ENCODE measurements around the gene XIRP2.

XIRP2 gene

GRCh38 chr2:167293172-167293781 lies 405.0 kb downstream of the XIRP2 start:
- Histone ChIP-seq H3K4me3 (peak overlapping the region; percentile 52), H3K36me3 (replicated peaks) (no peaks in the 10 kb centered on the region), H3K9me3 (no peaks in the 10 kb centered on the region), H3K27me3 (ENCODE audit: low read depth) (0 out of 2 replicates have a peak, but pooled peaks cover 12% of the 10 kb centered on the region), H3K4me1 (peaks cover 2% of the 10 kb centered on the region; the same call in 1 of the 2 replicates)
- peak in 1 of 2 experiments; percentile 40 for DNase-seq (ENCODE audit: low spot score in 2 of 2)
- in situ Hi-C loops (cut with MboI; ENCODE audit: low sequenced_read_pairs), result no loop called here

- H3K4me3 ChIP-seq, result peak overlapping the region; percentile 52
- no peaks in the 10 kb centered on the region for H3K9me3 ChIP-seq
- in situ Hi-C loops (cut with MboI; ENCODE audit: low sequenced_read_pairs), result no loop called here
- DNase-seq (ENCODE audit: low spot score in 2 of 2), result peak in 1 of 2 experiments; percentile 47
- H3K4me1 ChIP-seq, result peaks cover 2% of the 10 kb centered on the region; the same call in 1 of the 2 replicates
- 0 out of 2 replicates have a peak, but pooled peaks cover 7% of the 10 kb centered on the region for H3K27me3 ChIP-seq (ENCODE audit: low read depth)
- H3K36me3 ChIP-seq (replicated peaks), result no peaks in the 10 kb centered on the region
Observed at GRCh38 chr2:167293943-167294775, 405.9 kb downstream of the XIRP2 start.

- peak in 1 of 2 experiments; percentile 38 for DNase-seq (ENCODE audit: low spot score in 2 of 2)
- Histone ChIP-seq H3K9me3 (no peaks in the 10 kb centered on the region), H3K4me1 (peaks cover 2% of the 10 kb centered on the region; the same call in 1 of the 2 replicates), H3K36me3 (replicated peaks) (no peaks in the 10 kb centered on the region), H3K27me3 (ENCODE audit: low read depth) (0 out of 2 replicates have a peak, but pooled peaks cover 7% of the 10 kb centered on the region), H3K4me3 (peak overlapping the region; percentile 52)
- in situ Hi-C loops (cut with MboI; ENCODE audit: low sequenced_read_pairs), result no loop called here
Observed at GRCh38 chr2:167294776-167295140, 406.5 kb downstream of the XIRP2 start.

GRCh38 chr2:167297292-167297691 lies 409.0 kb downstream of the XIRP2 start:
- no peak for DNase-seq (ENCODE audit: low spot score in 2 of 2)
- H3K27me3 ChIP-seq (ENCODE audit: low read depth), result no peaks in the 10 kb centered on the region
- H3K4me1 ChIP-seq, result peaks cover 2% of the 10 kb centered on the region; the same call in 1 of the 2 replicates
- no peaks in the 10 kb centered on the region for H3K9me3 ChIP-seq
- no peak overlapping the region for H3K4me3 ChIP-seq
- in situ Hi-C loops (cut with MboI; ENCODE audit: low sequenced_read_pairs), result no loop called here
- H3K36me3 ChIP-seq (replicated peaks), result no peaks in the 10 kb centered on the region

- no peaks in the 10 kb centered on the region for H3K9me3 ChIP-seq
- H3K4me3 ChIP-seq, result no peak overlapping the region
- peaks cover 2% of the 10 kb centered on the region; the same call in 1 of the 2 replicates for H3K4me1 ChIP-seq
- H3K27me3 ChIP-seq (ENCODE audit: low read depth), result no peaks in the 10 kb centered on the region
- in situ Hi-C loops (cut with MboI; ENCODE audit: low sequenced_read_pairs), result no loop called here
- no peaks in the 10 kb centered on the region for H3K36me3 ChIP-seq (replicated peaks)
- no peak for DNase-seq (ENCODE audit: low spot score in 2 of 2)
Observed at GRCh38 chr2:167298017-167298416, 409.7 kb downstream of the XIRP2 start.

Data from HAP-1 (cell line).